ENCODE data around the gene APP. TPM values are rescaled to one million over a fixed set of nuclear protein-coding genes. Genes with fewer than 3 reads are reported as not detected.
A peak's percentile ranks its signal among the peaks of the same experiment; 100 is the strongest.

APP gene
- total RNA-seq, 1 experiment from 2014 or later, result 266 TPM

GRCh38 chr21:26130249-26130881 is 40.2 kb downstream of the APP start:
- TF ChIP-seq CTCF (conservative IDR thresholded peaks at IDR 0.05; ENCODE audit: low read depth, low read length) (no peak), EZH2 (IDR thresholded peaks at IDR 0.05; ENCODE audit: low read length, unreplicated experiment) (no peak), EZH2phosphoT487 (IDR thresholded peaks at IDR 0.05; ENCODE audit: borderline replicate concordance, low read length) (no peak)
- no TSS peak for BruUV-seq (replicated peaks)
- Histone ChIP-seq H3K79me2 (ENCODE audit: low read length) (peaks cover 96% of the 10 kb centered on the region), H2AFZ (ENCODE audit: low read length) (no peak overlapping the region), H3K9me2 (replicated peaks; ENCODE audit: low read length) (no peaks in the 10 kb centered on the region), H3K4me1 (ENCODE audit: insufficient read depth, low read length) (peaks cover 4% of the 10 kb centered on the region; the same call in 1 of the 2 replicates), H3K36me3 (ENCODE audit: low read depth, low read length) (peaks cover 10% of the 10 kb centered on the region; the same call in 1 of the 2 replicates), H3K27ac (ENCODE audit: low read length) (no peak overlapping the region), H3K4me3 (ENCODE audit: low read length) (no peak overlapping the region), H3K4me2 (ENCODE audit: low read length) (no peak overlapping the region), H3K27me3 (ENCODE audit: low read length) (no peaks in the 10 kb centered on the region), H3F3A (ENCODE audit: low read length, unreplicated experiment) (no peaks in the 10 kb centered on the region), H3K9me3 (ENCODE audit: low read length) (no peaks in the 10 kb centered on the region), H3K9ac (ENCODE audit: low read length) (no peak overlapping the region), H4K20me1 (ENCODE audit: low read length) (peaks cover 21% of the 10 kb centered on the region; the same call in 1 of the 2 replicates)
- POLR2A ChIA-PET (ENCODE audit: unreplicated experiment), result no interaction called here
- DNase-seq, result no peak
- intact Hi-C loops (cut with micrococcal nuclease), result no loop called here
- ATAC-seq, result peak; percentile 39; the same call in 1 of the 2 replicates
- CTCF ChIA-PET, result no interaction called here

DNA sequence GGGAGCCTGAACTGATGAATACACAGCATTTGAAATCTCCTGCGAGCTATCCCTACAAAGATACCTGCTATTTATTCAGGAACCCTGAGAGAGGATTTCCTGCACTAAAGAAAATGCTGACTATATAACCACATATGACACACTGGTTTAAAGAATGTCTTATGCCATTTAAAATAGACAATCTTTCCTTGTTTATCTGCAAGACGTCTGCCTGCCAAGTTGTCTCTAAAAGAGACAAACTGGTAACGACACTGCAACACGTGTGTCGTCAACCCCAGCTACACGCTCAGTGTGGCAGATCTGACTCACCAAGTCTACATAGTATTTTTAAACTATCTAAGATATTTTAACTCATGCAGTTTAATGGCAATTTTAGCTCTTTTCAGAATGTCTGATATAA is 42.7 kb downstream of the APP start:
- peak; percentile 50 for ATAC-seq
- H3K4me2 ChIP-seq (ENCODE audit: low read length), result no peak overlapping the region
- POLR2A ChIA-PET (ENCODE audit: unreplicated experiment), result interaction anchor here (0.7 kb wide), 1 partner anchor 58 kb away, joined by 3 read pairs; no protein-coding TSS in a partner anchor

More for the DNA sequence above, 42.7 kb downstream of the APP start:
- Histone ChIP-seq H3F3A (ENCODE audit: low read length, unreplicated experiment) (no peaks in the 10 kb centered on the region), H4K20me1 (ENCODE audit: low read length) (peaks cover 28% of the 10 kb centered on the region; the same call in 1 of the 2 replicates), H3K9me3 (ENCODE audit: low read length) (no peaks in the 10 kb centered on the region), H3K4me1 (ENCODE audit: insufficient read depth, low read length) (peaks cover 4% of the 10 kb centered on the region; the same call in 1 of the 2 replicates), H2AFZ (ENCODE audit: low read length) (no peak overlapping the region), H3K9me2 (replicated peaks; ENCODE audit: low read length) (no peaks in the 10 kb centered on the region), H3K79me2 (ENCODE audit: low read length) (peaks cover 96% of the 10 kb centered on the region), H3K4me3 (ENCODE audit: low read length) (no peak overlapping the region), H3K27me3 (ENCODE audit: low read length) (no peaks in the 10 kb centered on the region), H3K9ac (ENCODE audit: low read length) (no peak overlapping the region), H3K36me3 (ENCODE audit: low read depth, low read length) (peaks cover 10% of the 10 kb centered on the region; the same call in 1 of the 2 replicates), H3K27ac (ENCODE audit: low read length) (no peak overlapping the region)
- BruUV-seq (replicated peaks), result no TSS peak
- CTCF ChIA-PET, result no interaction called here
- TF ChIP-seq CTCF (conservative IDR thresholded peaks at IDR 0.05; ENCODE audit: low read depth, low read length), result no peak
- no peak for TF ChIP-seq EZH2 (IDR thresholded peaks at IDR 0.05; ENCODE audit: low read length, unreplicated experiment)
- TF ChIP-seq EZH2phosphoT487 (IDR thresholded peaks at IDR 0.05; ENCODE audit: borderline replicate concordance, low read length), result no peak
- intact Hi-C loops (cut with micrococcal nuclease), result loop anchor here (5.0 kb wide), 1 partner anchor 39 kb away; no protein-coding TSS in a partner anchor
- peak; percentile 46 for DNase-seq

Data from PC-3 (cell line).